Measurements from ENCODE around the gene HMHB1. TPM values are rescaled to one million over a fixed set of nuclear protein-coding genes. Genes with fewer than 3 reads are reported as not detected.
"Not testable (repeated sequence)": the region's sequence is repeated elsewhere in the genome, so short reads cannot be mapped to it uniquely, and the experiment has no call there.

HMHB1 gene
- total RNA-seq, 1 experiment from 2014 or later = not detected

GRCh38 chr5:143807401-143807800 is 4.6 kb upstream of the HMHB1 start:
- Mint-ChIP-seq H3K36me3 (ENCODE audit: insufficient read depth, unreplicated experiment) (no peaks in the 10 kb centered on the region), H3K9me3 (ENCODE audit: unreplicated experiment) (no peaks in the 10 kb centered on the region), H3K4me3 (ENCODE audit: unreplicated experiment) (no peak overlapping the region), H3K4me1 (ENCODE audit: insufficient read depth, unreplicated experiment) (no peaks in the 10 kb centered on the region), H3K27me3 (ENCODE audit: insufficient read depth, unreplicated experiment) (no peaks in the 10 kb centered on the region), H3K27ac (ENCODE audit: low read depth, unreplicated experiment) (no peak overlapping the region)
- intact Hi-C loops (cut with micrococcal nuclease) = no loop called here
- POLR2A ChIA-PET = no interaction called here
- TF ChIP-seq CTCF (IDR thresholded peaks at IDR 0.05; ENCODE audit: unreplicated experiment) = no peak
- CTCF ChIA-PET = interaction anchor here (1.3 kb wide), 1 partner anchor 18 kb away, joined by 3 read pairs; no protein-coding TSS in a partner anchor
- DNase-seq (ENCODE audit: unreplicated experiment) = no peak
- BruUV-seq (replicated peaks) = no TSS peak

- H3K4me1 Mint-ChIP-seq (ENCODE audit: insufficient read depth, unreplicated experiment); DNase-seq (ENCODE audit: unreplicated experiment); H3K9me3 Mint-ChIP-seq (ENCODE audit: unreplicated experiment); intact Hi-C loops (cut with micrococcal nuclease); POLR2A ChIA-PET; BruUV-seq (replicated peaks); H3K36me3 Mint-ChIP-seq (ENCODE audit: insufficient read depth, unreplicated experiment); H3K4me3 Mint-ChIP-seq (ENCODE audit: unreplicated experiment); H3K27ac Mint-ChIP-seq (ENCODE audit: low read depth, unreplicated experiment); H3K27me3 Mint-ChIP-seq (ENCODE audit: insufficient read depth, unreplicated experiment): not testable (repeated sequence)
- CTCF ChIA-PET = interaction anchor here (0.6 kb wide), 1 partner anchor 384 kb away, joined by 3 read pairs; no protein-coding TSS in a partner anchor
Measured at GRCh38 chr5:143816370-143816769, 4.4 kb downstream of the HMHB1 start.

GRCh38 chr5:143819716-143820115 is 7.8 kb downstream of the HMHB1 start:
- intact Hi-C loops (cut with micrococcal nuclease) = loop anchor here (10.0 kb wide), 1 partner anchor 115 kb away; no protein-coding TSS in a partner anchor
- POLR2A ChIA-PET = interaction anchor here (0.5 kb wide), 1 partner anchor 85 kb away, joined by 3 read pairs; no protein-coding TSS in a partner anchor
- CTCF ChIA-PET = interaction anchor here (0.5 to 1.0 kb wide), 5 partner anchors 16 to 1050 kb away, joined by 3 read pairs; no protein-coding TSS in a partner anchor
- Mint-ChIP-seq H3K4me1 (ENCODE audit: insufficient read depth, unreplicated experiment) (no peaks in the 10 kb centered on the region), H3K9me3 (ENCODE audit: unreplicated experiment) (no peaks in the 10 kb centered on the region), H3K27me3 (ENCODE audit: insufficient read depth, unreplicated experiment) (no peaks in the 10 kb centered on the region), H3K27ac (ENCODE audit: low read depth, unreplicated experiment) (no peak overlapping the region), H3K4me3 (ENCODE audit: unreplicated experiment) (no peak overlapping the region), H3K36me3 (ENCODE audit: insufficient read depth, unreplicated experiment) (no peaks in the 10 kb centered on the region)
- BruUV-seq (replicated peaks) = no TSS peak
- no peak for DNase-seq (ENCODE audit: unreplicated experiment)
- no peak for TF ChIP-seq CTCF (IDR thresholded peaks at IDR 0.05; ENCODE audit: unreplicated experiment)

GRCh38 chr5:143820451-143820850 is 8.5 kb downstream of the HMHB1 start:
- CTCF ChIA-PET = interaction anchor here (0.6 to 1.2 kb wide), 5 partner anchors 16 to 1051 kb away, joined by 3 to 4 read pairs (median 3); no protein-coding TSS in a partner anchor
- intact Hi-C loops (cut with micrococcal nuclease) = loop anchor here (10.0 kb wide), 1 partner anchor 116 kb away; no protein-coding TSS in a partner anchor
- Mint-ChIP-seq H3K4me3 (ENCODE audit: unreplicated experiment) (no peak overlapping the region), H3K27ac (ENCODE audit: low read depth, unreplicated experiment) (no peak overlapping the region), H3K4me1 (ENCODE audit: insufficient read depth, unreplicated experiment) (no peaks in the 10 kb centered on the region), H3K27me3 (ENCODE audit: insufficient read depth, unreplicated experiment) (no peaks in the 10 kb centered on the region), H3K36me3 (ENCODE audit: insufficient read depth, unreplicated experiment) (no peaks in the 10 kb centered on the region), H3K9me3 (ENCODE audit: unreplicated experiment) (no peaks in the 10 kb centered on the region)
- TF ChIP-seq CTCF (IDR thresholded peaks at IDR 0.05; ENCODE audit: unreplicated experiment) = no peak
- BruUV-seq (replicated peaks) = no TSS peak
- POLR2A ChIA-PET = no interaction called here
- DNase-seq (ENCODE audit: unreplicated experiment) = no peak

All from MCF 10A (cell line).